Measurements from ENCODE around the gene CHRDL2.

GRCh38 chr11:74689666-74690065, 41.6 kb downstream of the CHRDL2 start:
- TF ChIP-seq CTCF (IDR thresholded peaks at IDR 0.05) = no peak
- no peak for TF ChIP-seq POLR2A (IDR thresholded peaks at IDR 0.05)
